H1 (cell line): Measurements from ENCODE around the gene USP3. TPM values are rescaled to one million over a fixed set of nuclear protein-coding genes. Genes with fewer than 3 reads are reported as not detected.

Experiments
- CTCF ChIA-PET: fragments of 300-600 bp; sonication (Branson Sonifier 250); formaldehyde crosslinking; loops from one replicate; lab custom pipeline; 2021; ENCODE audit not compliant: partially characterized antibody; lab: Charles Lee
- POLR2A ChIA-PET: fragments of 300-600 bp; sonication (Branson Sonifier 250); formaldehyde crosslinking; loops from one replicate; lab custom pipeline; 2021; ENCODE audit warnings: inconsistent platforms; ENCODE audit not compliant: partially characterized antibody; lab: Charles Lee
- DNase-seq, 2 experiments: peaks; one replicate each; pipeline versions ENCODE4 v3.0.0 to v3.0.0-alpha.2; 2010 to 2022; ENCODE audit warnings: low spot score in 2 of 2, low read depth in 1 of 2, mixed read lengths in 1 of 2
- FAIRE-seq: peaks from 2 replicates; lab custom pipeline; 2011; peaks lifted over from hg19 to GRCh38; lab: Jason Lieb, UNC
- H2AFZ ChIP-seq: 2 replicates; pipeline ENCODE4 v1.8.1; 2012; ENCODE audit warnings: low read length, inconsistent platforms
- H2AK5ac ChIP-seq: 2 replicates; pipeline ENCODE4 v1.6.1; 2013; ENCODE audit warnings: low read depth, low read length
- H2BK120ac ChIP-seq: replicated peaks from 2 replicates; pipeline ENCODE3; 2013; ENCODE audit warnings: low read depth, low read length, inconsistent platforms
- H2BK12ac ChIP-seq: 2 replicates; pipeline ENCODE4 v1.6.1; 2013; ENCODE audit warnings: low read depth, low read length
- H2BK15ac ChIP-seq: 2 replicates; pipeline ENCODE4 v1.6.1; 2013; ENCODE audit warnings: low read length
- H2BK20ac ChIP-seq: 2 replicates; pipeline ENCODE4 v1.6.1; 2013; ENCODE audit warnings: low read length
- H2BK5ac ChIP-seq: 2 replicates; pipeline ENCODE4 v1.6.1; 2013; ENCODE audit warnings: low read depth, low read length
- H3K14ac ChIP-seq: 2 replicates; pipeline ENCODE4 v1.6.1; 2013; ENCODE audit warnings: inconsistent platforms; ENCODE audit not compliant: insufficient read length
- H3K18ac ChIP-seq: 2 replicates; pipeline ENCODE4 v1.6.1; 2013; ENCODE audit warnings: low read length; ENCODE audit errors: extremely low read depth
- H3K23ac ChIP-seq: 2 replicates; pipeline ENCODE4 v1.6.1; 2013; ENCODE audit warnings: inconsistent platforms; ENCODE audit not compliant: insufficient read length
- H3K23me2 ChIP-seq: 2 replicates; pipeline ENCODE4 v1.6.1; 2013; ENCODE audit warnings: low read depth, low read length
- H3K27ac ChIP-seq: 2 replicates; pipeline ENCODE4 v1.6.1; 2011; ENCODE audit warnings: low read depth, low read length, inconsistent platforms
- H3K27me3 ChIP-seq, 4 experiments: replicated peaks in 1 of 4; 1 replicate in 1 of 4; 2 replicates in 3 of 4; pipeline versions ENCODE4 v1.6.1 to v1.8.1; 2011 to 2013; ENCODE audit warnings: low read length in 3 of 4, mild to moderate bottlenecking in 3 of 4, inconsistent platforms in 2 of 4, mixed read lengths in 2 of 4, moderate library complexity in 1 of 4; ENCODE audit not compliant: control insufficient read depth in 3 of 4, insufficient read depth in 3 of 4; ENCODE audit errors: extremely low read depth in 1 of 4
- H3K36me3 ChIP-seq, 4 experiments: 2 replicates each; pipeline versions ENCODE4 v1.6.1 to v1.8.1; 2011 to 2013; ENCODE audit warnings: mild to moderate bottlenecking in 4 of 4, low read length in 3 of 4, moderate library complexity in 2 of 4, control low read depth in 1 of 4, inconsistent platforms in 1 of 4; ENCODE audit not compliant: insufficient read depth in 4 of 4, control insufficient read depth in 2 of 4
- H3K4ac ChIP-seq: replicated peaks from 2 replicates; pipeline ENCODE3; 2013; ENCODE audit warnings: low read length, low read depth, mixed read lengths, inconsistent platforms; ENCODE audit not compliant: insufficient read length
- H3K4me1 ChIP-seq, 4 experiments: replicated peaks in 1 of 4; 1 replicate in 1 of 4; 2 replicates in 3 of 4; pipeline versions ENCODE4 v1.6.1 to v1.8.1; 2011 to 2013; ENCODE audit warnings: low read length in 3 of 4, inconsistent platforms in 2 of 4, mixed read lengths in 1 of 4; ENCODE audit not compliant: insufficient read depth in 4 of 4, control insufficient read depth in 3 of 4
- H3K4me2 ChIP-seq, 2 experiments: 2 replicates each; pipeline versions ENCODE4 v1.6.1 to v1.8.1; 2011 to 2013; ENCODE audit warnings: low read depth in 2 of 2, low read length in 2 of 2, control low read depth in 1 of 2, inconsistent platforms in 1 of 2, mild to moderate bottlenecking in 1 of 2; ENCODE audit not compliant: insufficient read depth in 1 of 2
- H3K4me3 ChIP-seq, 4 experiments: fragments of 200-600, 300-600 bp in 1 of 4; sonication (generic), shearing (Covaris generic), sonication (Bioruptor Twin) in 1 of 4; 2 replicates each; pipeline versions ENCODE4 v1.5.1 to v1.8.1; 2011 to 2016; ENCODE audit warnings: low read length in 4 of 4, low read depth in 3 of 4, control low read depth in 2 of 4, inconsistent platforms in 2 of 4, mild to moderate bottlenecking in 2 of 4, mixed read lengths in 1 of 4, moderate library complexity in 1 of 4; ENCODE audit not compliant: insufficient read depth in 2 of 4; ENCODE audit errors: extremely low read depth in 1 of 4
- H3K56ac ChIP-seq: replicated peaks from 2 replicates; pipeline ENCODE3; 2013; ENCODE audit warnings: low read depth, mild to moderate bottlenecking, mixed read lengths, low read length, inconsistent platforms; ENCODE audit not compliant: insufficient read length
- H3K79me1 ChIP-seq: 2 replicates; pipeline ENCODE4 v1.6.1; 2013; ENCODE audit warnings: low read depth, low read length, control low read depth
- H3K79me2 ChIP-seq, 2 experiments: 2 replicates each; pipeline versions ENCODE4 v1.6.1 to v1.8.1; 2012 to 2013; ENCODE audit warnings: low read length in 2 of 2, mild to moderate bottlenecking in 2 of 2, inconsistent platforms in 1 of 2; ENCODE audit not compliant: insufficient read depth in 2 of 2, control insufficient read depth in 1 of 2
- H3K9ac ChIP-seq, 4 experiments: replicated peaks in 1 of 4; 1 replicate in 1 of 4; 2 replicates in 3 of 4; pipeline versions ENCODE4 v1.6.1 to v1.8.1; 2011 to 2013; ENCODE audit warnings: low read depth in 3 of 4, low read length in 3 of 4, control low read depth in 2 of 4, mild to moderate bottlenecking in 2 of 4, moderate library complexity in 2 of 4, inconsistent platforms in 1 of 4; ENCODE audit errors: extremely low read depth in 1 of 4
- H3K9me3 ChIP-seq, 2 experiments: 2 replicates each; pipeline versions ENCODE4 v1.6.1 to v1.8.1; 2012 to 2013; ENCODE audit warnings: mild to moderate bottlenecking in 2 of 2, moderate library complexity in 2 of 2, control low read depth in 1 of 2, inconsistent platforms in 1 of 2, low read depth in 1 of 2, low read length in 1 of 2, mixed read lengths in 1 of 2; ENCODE audit not compliant: insufficient read depth in 2 of 2
- H4K20me1 ChIP-seq, 2 experiments: replicated peaks in 1 of 2; 2 replicates each; pipeline versions ENCODE3 to v1.8.1; 2011 to 2013; ENCODE audit warnings: inconsistent platforms in 2 of 2, low read length in 2 of 2, mild to moderate bottlenecking in 1 of 2; ENCODE audit not compliant: insufficient read depth in 2 of 2, control insufficient read depth in 1 of 2
- H4K5ac ChIP-seq: 2 replicates; pipeline ENCODE4 v1.6.1; 2013; ENCODE audit warnings: low read length, low read depth, mixed read lengths, inconsistent platforms; ENCODE audit not compliant: insufficient read length
- H4K8ac ChIP-seq: 2 replicates; pipeline ENCODE4 v1.8.0; 2013; ENCODE audit warnings: mild to moderate bottlenecking, moderate library complexity, low read length, inconsistent platforms; ENCODE audit not compliant: insufficient read depth; ENCODE audit errors: extremely low read depth
- H4K91ac ChIP-seq: replicated peaks from 2 replicates; pipeline ENCODE3; 2013; ENCODE audit warnings: low read length, mixed read lengths, inconsistent platforms; ENCODE audit not compliant: insufficient read length
- ASH2L ChIP-seq: fragments of 200-600, 300-600 bp; sonication (generic); IDR thresholded peaks from one replicate; pipeline ENCODE4 v1.7.1; 2017; ENCODE audit warnings: low read length
- CBX8 ChIP-seq: fragments of 300-800, 300-1000 bp; sonication (generic); IDR thresholded peaks from 2 replicates; pipeline ENCODE4 v1.7.1; 2016; ENCODE audit warnings: low read depth, low read length, borderline replicate concordance
- CEBPB ChIP-seq: IDR thresholded peaks from 2 replicates; pipeline ENCODE4 v1.6.1; 2012; ENCODE audit warnings: low read depth, low read length
- CHD2 ChIP-seq: IDR thresholded peaks from 2 replicates; pipeline ENCODE4 v1.6.1; 2012; ENCODE audit warnings: low read length, improper control_type of control experiment
- CTBP2 ChIP-seq: IDR thresholded peaks from 2 replicates; pipeline ENCODE4 v1.7.0; 2011; ENCODE audit warnings: borderline replicate concordance, mild to moderate bottlenecking, moderate library complexity, mixed read lengths, low read length; ENCODE audit not compliant: insufficient read depth, insufficient read length
- EGR1 ChIP-seq: IDR thresholded peaks from 2 replicates; pipeline ENCODE4 v1.6.1; 2011; ENCODE audit warnings: low read depth, low read length, borderline replicate concordance
- EP300 ChIP-seq, 2 experiments: IDR thresholded peaks; 1 replicate in 1 of 2; 2 replicates in 1 of 2; pipeline ENCODE4 v1.6.1; 2011 to 2012; ENCODE audit warnings: low read depth in 2 of 2, low read length in 2 of 2, mild to moderate bottlenecking in 2 of 2, borderline replicate concordance in 1 of 2, inconsistent platforms in 1 of 2, moderate library complexity in 1 of 2
- GTF2F1 ChIP-seq: IDR thresholded peaks from 2 replicates; pipeline ENCODE4 v1.6.1; 2012; ENCODE audit warnings: low read depth, low read length, improper control_type of control experiment, borderline replicate concordance
- JUN ChIP-seq: IDR thresholded peaks from 2 replicates; pipeline ENCODE4 v1.6.1; 2011; ENCODE audit warnings: low read depth, mild to moderate bottlenecking, improper control_type of control experiment, low read length
- MAFK ChIP-seq: IDR thresholded peaks from 2 replicates; pipeline ENCODE4 v1.6.1; 2012; ENCODE audit warnings: low read depth, mild to moderate bottlenecking, improper control_type of control experiment, low read length
- POLR2A ChIP-seq, 2 experiments: IDR thresholded peaks; 1 replicate in 1 of 2; 2 replicates in 1 of 2; pipeline ENCODE4 v1.6.1; 2011; ENCODE audit warnings: low read depth in 2 of 2, low read length in 2 of 2, mild to moderate bottlenecking in 2 of 2; ENCODE audit errors: control extremely low read depth in 1 of 2
- POLR2AphosphoS5 ChIP-seq: IDR thresholded peaks from 2 replicates; pipeline ENCODE4 v1.6.1; 2011; ENCODE audit warnings: low read depth, low read length
- RBBP5 ChIP-seq: IDR thresholded peaks from 2 replicates; pipeline ENCODE4 v1.7.1; 2012; ENCODE audit warnings: low read depth, mild to moderate bottlenecking, inconsistent platforms, low read length, moderate library complexity, borderline replicate concordance
- SIN3A ChIP-seq, 2 experiments: IDR thresholded peaks in 1 of 2; conservative IDR thresholded peaks in 1 of 2; 2 replicates each; pipeline ENCODE4 v1.6.1; 2011 to 2012; ENCODE audit warnings: low read length in 2 of 2, improper control_type of control experiment in 1 of 2, low read depth in 1 of 2, mild to moderate bottlenecking in 1 of 2
- TBP ChIP-seq: IDR thresholded peaks from 2 replicates; pipeline ENCODE4 v1.6.1; 2011; ENCODE audit warnings: low read depth, low read length, improper control_type of control experiment
- TCF12 ChIP-seq: IDR thresholded peaks from 2 replicates; pipeline ENCODE4 v1.6.1; 2011; ENCODE audit warnings: low read depth, mild to moderate bottlenecking, low read length
- WGBS, 2 experiments: shearing (Covaris generic) in 1 of 2; methylation state at CpG; one replicate each; pipeline versions ENCODE4 v1.1.6 to v1.1.7; 2013 to 2015; ENCODE audit warnings: low lambda C conversion rate in 2 of 2, mixed read lengths in 2 of 2, inconsistent platforms in 1 of 2, low coverage in 1 of 2, missing lambda C conversion rate in 1 of 2; ENCODE audit not compliant: insufficient replicate concordance in 2 of 2, insufficient coverage in 1 of 2, insufficient read length in 1 of 2; ENCODE audit errors: extremely low coverage in 1 of 2, missing lambda C conversion rate in 1 of 2; 5-methylcytosine and 5-hydroxymethylcytosine counted together
- polyA plus RNA-seq, 7 experiments: library from polyadenylated mRNA; depleted of rRNA in 3 of 7; stranded (reverse) in 5 of 7; unstranded in 2 of 7; fragments of >200 nt in 5 of 7; fragments of 200-250 nt in 2 of 7; gene quantifications; 1 replicate in 5 of 7; 2 replicates in 1 of 7; 4 replicates in 1 of 7; pipeline versions ENCODE4 v1.2.1 to v1.2.3, GENCODE V29; 2011 to 2013; ENCODE audit warnings: missing spikeins in 2 of 7, mixed read lengths in 2 of 7
- total RNA-seq: library from RNA; stranded (reverse); fragmentation: NEBNext Ultra II Directional; extraction: Animal tissue kit (Norgen Biotek cat#: 25700); gene quantifications from 2 replicates; pipeline ENCODE4 v1.2.1, GENCODE V29; 2021

Gene USP3
- total and polyA plus RNA-seq, 2 of the 8 experiments (the other 6 are each of a cell fraction or from before 2014, with no cell fraction given): 15.5 to 16.2 TPM

DNA sequence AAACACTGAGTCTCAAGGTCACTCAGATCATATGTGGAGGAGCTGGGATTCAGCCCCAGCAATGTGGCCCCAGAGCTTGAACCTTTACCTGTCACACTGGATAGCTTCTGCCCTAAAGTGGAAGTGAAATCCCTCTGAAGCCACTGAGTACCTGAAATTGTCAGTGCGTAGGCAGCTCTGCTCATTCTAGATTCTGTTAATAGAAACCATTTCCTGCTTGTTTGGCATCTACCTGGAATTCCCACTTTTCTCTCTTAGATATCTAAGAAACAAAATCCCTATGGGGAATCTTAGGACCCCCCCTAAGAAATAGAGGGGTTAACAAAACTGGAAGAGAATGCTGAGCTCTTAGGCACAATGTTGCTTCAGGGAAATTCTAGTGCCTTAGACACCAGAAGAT, 122.6 kb downstream of the USP3 start:
- no peaks in the 10 kb centered on the region for H3K4me1 ChIP-seq
- peaks cover 3 to 52% (median 12%) of the 10 kb centered on the region in 4 experiments; a peak in 7 of 8 replicates for H3K36me3 ChIP-seq
- no peak overlapping the region for H3K4me3 ChIP-seq
- H4K91ac ChIP-seq: no peak overlapping the region
- no peak overlapping the region for H3K27ac ChIP-seq
- H3K27me3 ChIP-seq: no peaks in the 10 kb centered on the region
- H3K23me2 ChIP-seq: no peaks in the 10 kb centered on the region
- H2BK20ac ChIP-seq: no peak overlapping the region
- H4K8ac ChIP-seq: no peak overlapping the region
- DNase-seq: no peak
- H2AK5ac ChIP-seq: no peak overlapping the region
- no peak overlapping the region for H3K23ac ChIP-seq
- H2BK5ac ChIP-seq: no peak overlapping the region
- CTCF ChIA-PET: interaction anchor here (0.8 to 5.1 kb wide), 5 partner anchors 13 to 441 kb away, joined by 3 to 26 read pairs (median 4); no protein-coding TSS in a partner anchor
- no peak overlapping the region for H4K5ac ChIP-seq
- H3K9ac ChIP-seq: no peak overlapping the region
- no peak overlapping the region for H3K4me2 ChIP-seq
- H4K20me1 ChIP-seq: no peaks in the 10 kb centered on the region
- H3K79me1 ChIP-seq: no peaks in the 10 kb centered on the region
- no peak overlapping the region for H2BK15ac ChIP-seq
- H3K14ac ChIP-seq: no peak overlapping the region
- no peak overlapping the region for H3K18ac ChIP-seq
- no peaks in the 10 kb centered on the region for H3K9me3 ChIP-seq
- no peak for FAIRE-seq
- no peak overlapping the region for H3K56ac ChIP-seq
- POLR2A ChIA-PET: no interaction called here
- no peak overlapping the region for H3K4ac ChIP-seq
- no peak overlapping the region for H2AFZ ChIP-seq
- no peak overlapping the region for H2BK12ac ChIP-seq
- no peak overlapping the region for H2BK120ac ChIP-seq
- no peaks in the 10 kb centered on the region for H3K79me2 ChIP-seq
- WGBS, 2 experiments: 100% methylated on average over 1 of the region's 1 CpG; no CpG with 5 or more reads in 1 of the 2 experiments
- TF ChIP-seq CBX8 (no peak), SIN3A (conservative IDR thresholded peaks at IDR 0.05 in 1 of 2, IDR thresholded peaks at IDR 0.05 in 1 of 2; ENCODE audit: low read depth in 1 of 2, low read length in 2 of 2) (no peak), RBBP5 (no peak), EGR1 (no peak), JUN (no peak), POLR2A (IDR thresholded peaks at IDR 0.05; ENCODE audit: control extremely low read depth in 1 of 2, low read depth in 2 of 2, low read length in 2 of 2) (no peak), CHD2 (no peak), TCF12 (no peak), EP300 (IDR thresholded peaks at IDR 0.05; ENCODE audit: borderline replicate concordance in 1 of 2, low read depth in 2 of 2, low read length in 2 of 2) (no peak), GTF2F1 (no peak), POLR2AphosphoS5 (no peak), ASH2L (no peak), MAFK (no peak), CTBP2 (no peak), CEBPB (no peak), TBP (no peak)
